Loucy (cell line): ENCODE data around the gene VEPH1.

ENCODE experiments used
- EZH2phosphoT487 ChIP-seq: fragments of 200-600 bp; IDR thresholded peaks from 2 replicates; pipeline ENCODE4 v1.6.1; 2018; ENCODE audit warnings: antibody characterized with exemption, mild to moderate bottlenecking, moderate library complexity, borderline replicate concordance
- TF ChIP-seq, protein P1 (sequence below): fragments of 200-600 bp; sonication (generic); conservative IDR thresholded peaks from 2 replicates; pipeline ENCODE4 v1.5.1; 2014; ENCODE audit warnings: mild to moderate bottlenecking, antibody characterized with exemption, low read length

DNA sequence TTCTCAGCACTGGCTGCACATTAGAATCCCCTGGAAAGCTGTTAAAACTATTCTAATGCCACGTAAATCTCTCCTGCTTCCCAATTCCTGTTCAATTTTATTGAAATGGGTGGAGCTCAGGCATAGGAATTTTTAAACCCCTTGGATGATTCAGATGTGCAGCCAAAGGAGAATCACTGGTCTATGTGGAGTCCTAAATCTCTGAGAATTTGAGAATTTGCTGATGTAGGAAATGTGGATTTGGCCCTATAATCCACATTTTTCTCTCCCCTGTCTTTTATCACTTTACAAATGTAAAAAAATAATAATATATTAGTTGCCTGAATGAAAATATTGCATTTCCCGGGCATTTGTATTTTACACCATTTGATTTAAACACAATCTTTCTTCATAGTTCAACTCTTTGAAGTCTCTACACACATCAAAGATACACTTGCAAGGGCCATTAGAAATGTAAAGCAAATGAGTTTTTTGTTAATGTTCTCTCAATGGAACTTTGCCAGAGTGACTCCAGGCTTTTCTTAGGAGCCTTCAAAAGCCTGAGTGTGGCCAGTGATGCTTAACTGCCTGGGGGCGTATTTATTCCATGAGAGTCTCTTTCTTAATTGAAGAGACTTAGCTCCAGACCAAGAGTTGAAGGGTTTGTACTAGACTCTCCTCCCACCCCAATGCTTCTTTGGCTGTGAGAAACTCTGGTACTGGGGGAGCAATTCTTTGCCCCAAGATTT lies 115.3 kb downstream of the VEPH1 start:
- TF ChIP-seq, protein P1, sequence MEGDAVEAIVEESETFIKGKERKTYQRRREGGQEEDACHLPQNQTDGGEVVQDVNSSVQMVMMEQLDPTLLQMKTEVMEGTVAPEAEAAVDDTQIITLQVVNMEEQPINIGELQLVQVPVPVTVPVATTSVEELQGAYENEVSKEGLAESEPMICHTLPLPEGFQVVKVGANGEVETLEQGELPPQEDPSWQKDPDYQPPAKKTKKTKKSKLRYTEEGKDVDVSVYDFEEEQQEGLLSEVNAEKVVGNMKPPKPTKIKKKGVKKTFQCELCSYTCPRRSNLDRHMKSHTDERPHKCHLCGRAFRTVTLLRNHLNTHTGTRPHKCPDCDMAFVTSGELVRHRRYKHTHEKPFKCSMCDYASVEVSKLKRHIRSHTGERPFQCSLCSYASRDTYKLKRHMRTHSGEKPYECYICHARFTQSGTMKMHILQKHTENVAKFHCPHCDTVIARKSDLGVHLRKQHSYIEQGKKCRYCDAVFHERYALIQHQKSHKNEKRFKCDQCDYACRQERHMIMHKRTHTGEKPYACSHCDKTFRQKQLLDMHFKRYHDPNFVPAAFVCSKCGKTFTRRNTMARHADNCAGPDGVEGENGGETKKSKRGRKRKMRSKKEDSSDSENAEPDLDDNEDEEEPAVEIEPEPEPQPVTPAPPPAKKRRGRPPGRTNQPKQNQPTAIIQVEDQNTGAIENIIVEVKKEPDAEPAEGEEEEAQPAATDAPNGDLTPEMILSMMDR = no peak
- no peak for TF ChIP-seq EZH2phosphoT487
